HG02884 (cell line): Measurements from ENCODE around the gene GPC1.

Experiments used
- ATAC-seq: cut with Tn5 transposase; IDR thresholded peaks from one replicate; pipeline ENCODE4 v1.9.1; 2021; ENCODE audit warnings: mild to moderate bottlenecking, moderate library complexity; ENCODE audit not compliant: unreplicated experiment

GPC1 gene

GRCh38 chr2:240412975-240413812, 22.3 kb upstream of the GPC1 start:
- ATAC-seq: no peak

GRCh38 chr2:240413813-240414429, 21.5 kb upstream of the GPC1 start:
- no peak for ATAC-seq

GRCh38 chr2:240416821-240417220, 18.6 kb upstream of the GPC1 start:
- no peak for ATAC-seq

- no peak for ATAC-seq
Observed at GRCh38 chr2:240418311-240418710, 17.2 kb upstream of the GPC1 start.

GRCh38 chr2:240419271-240419670, 16.2 kb upstream of the GPC1 start:
- ATAC-seq: no peak

GRCh38 chr2:240419723-240420122, 15.7 kb upstream of the GPC1 start:
- ATAC-seq: no peak

- ATAC-seq: no peak
Observed at GRCh38 chr2:240420206-240421104, 15.0 kb upstream of the GPC1 start.

GRCh38 chr2:240421381-240421780, 14.1 kb upstream of the GPC1 start:
- ATAC-seq: no peak

- no peak for ATAC-seq
Observed at GRCh38 chr2:240422658-240423329, 12.7 kb upstream of the GPC1 start.

GRCh38 chr2:240423788-240424191, 11.7 kb upstream of the GPC1 start:
- no peak for ATAC-seq

GRCh38 chr2:240424341-240425235, 10.9 kb upstream of the GPC1 start:
- no peak for ATAC-seq

GRCh38 chr2:240425236-240425615, 10.2 kb upstream of the GPC1 start:
- ATAC-seq: no peak

- ATAC-seq: no peak
Observed at GRCh38 chr2:240425697-240426096, 9.8 kb upstream of the GPC1 start.

- ATAC-seq: no peak
Observed at GRCh38 chr2:240426845-240427721, 8.4 kb upstream of the GPC1 start.

GRCh38 chr2:240427729-240428128, 7.7 kb upstream of the GPC1 start:
- ATAC-seq: no peak

- no peak for ATAC-seq
Observed at GRCh38 chr2:240428245-240428644, 7.2 kb upstream of the GPC1 start.

- ATAC-seq: no peak
Observed at GRCh38 chr2:240429341-240429871, 6.1 kb upstream of the GPC1 start.

- no peak for ATAC-seq
Observed at GRCh38 chr2:240429872-240430491, 5.5 kb upstream of the GPC1 start.
